Coronary artery (tissue), 2 donors: ENCODE data around the gene MAPKAP1.

Experiments used
- DNase-seq: peaks from one replicate; pipeline ENCODE4 v3.0.0-alpha.2; 2017; ENCODE audit warnings: low spot score
- H3K27ac ChIP-seq, 2 donors: fragments of 200-600 bp; sonication (generic); one replicate each; pipeline ENCODE4 v1.5.1; 2016 to 2019
- H3K4me3 ChIP-seq: fragments of 200-600 bp; sonication (generic); 2 replicates; pipeline ENCODE4 v1.5.1; 2016; ENCODE audit warnings: mild to moderate bottlenecking, moderate library complexity
- CTCF ChIP-seq: fragments of 200-600 bp; sonication (generic); IDR thresholded peaks from one replicate; pipeline ENCODE4 v1.5.1; 2019; ENCODE audit warnings: antibody characterized with exemption

Gene MAPKAP1

GRCh38 chr9:125549039-125549438 is 158.0 kb downstream of the MAPKAP1 start:
- Histone ChIP-seq H3K4me3 (peak overlapping the region; percentile 47), H3K27ac (peak overlapping the region; percentile 46 to 76)
- TF ChIP-seq CTCF, result no peak
- DNase-seq, result no peak

DNA sequence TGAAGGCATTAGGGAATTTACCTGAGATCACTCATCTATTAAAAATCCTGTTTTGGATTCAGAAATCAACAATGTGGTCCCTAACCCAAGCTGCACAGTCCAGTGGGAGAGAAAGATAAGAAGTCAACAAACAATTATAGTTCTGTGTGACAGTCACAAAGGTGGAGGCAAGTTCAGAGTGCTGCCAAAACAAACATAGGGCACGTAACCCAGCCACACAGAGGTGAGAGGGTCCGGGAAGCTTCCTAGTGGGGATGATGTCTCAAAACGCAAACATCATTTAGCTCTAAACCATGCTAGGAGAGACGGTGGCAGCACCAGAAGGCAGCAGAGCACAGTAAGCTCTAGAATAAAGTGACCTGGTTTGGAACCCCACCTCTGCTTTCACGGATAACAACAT is 158.9 kb downstream of the MAPKAP1 start:
- no peak for TF ChIP-seq CTCF
- DNase-seq, result no peak
- H3K27ac ChIP-seq, result peak overlapping the region in 1 of 2 donors; percentile 36

GRCh38 chr9:125547368-125547767 is 159.6 kb downstream of the MAPKAP1 start:
- Histone ChIP-seq H3K4me3 (no peak overlapping the region), H3K27ac (peak overlapping the region; percentile 0 to 12)
- TF ChIP-seq CTCF, result no peak
- no peak for DNase-seq

More for the DNA sequence above, 158.9 kb downstream of the MAPKAP1 start:
- H3K4me3 ChIP-seq, result no peak overlapping the region

DNA sequence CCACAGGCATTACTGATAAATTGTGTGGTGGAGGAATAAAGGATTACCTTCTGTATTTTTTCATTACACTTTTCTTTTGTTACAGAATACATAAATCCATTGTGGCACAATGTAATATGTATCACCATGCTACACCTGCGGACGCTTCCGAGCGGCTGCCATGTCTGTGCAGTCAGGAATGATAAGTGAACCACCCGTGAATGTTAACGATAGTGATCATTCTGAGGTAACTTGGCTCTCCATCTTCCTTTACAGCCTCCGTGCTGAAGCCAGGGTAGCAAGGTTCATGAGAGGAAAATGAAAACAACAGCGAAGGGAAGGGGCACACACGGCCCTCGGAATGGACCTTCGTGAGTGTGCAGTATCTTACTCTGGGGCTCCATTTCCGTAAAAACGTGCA is 161.2 kb downstream of the MAPKAP1 start:
- no peak for TF ChIP-seq CTCF
- Histone ChIP-seq H3K27ac (peak overlapping the region in 1 of 2 donors; percentile 44), H3K4me3 (no peak overlapping the region)
- no peak for DNase-seq

DNA sequence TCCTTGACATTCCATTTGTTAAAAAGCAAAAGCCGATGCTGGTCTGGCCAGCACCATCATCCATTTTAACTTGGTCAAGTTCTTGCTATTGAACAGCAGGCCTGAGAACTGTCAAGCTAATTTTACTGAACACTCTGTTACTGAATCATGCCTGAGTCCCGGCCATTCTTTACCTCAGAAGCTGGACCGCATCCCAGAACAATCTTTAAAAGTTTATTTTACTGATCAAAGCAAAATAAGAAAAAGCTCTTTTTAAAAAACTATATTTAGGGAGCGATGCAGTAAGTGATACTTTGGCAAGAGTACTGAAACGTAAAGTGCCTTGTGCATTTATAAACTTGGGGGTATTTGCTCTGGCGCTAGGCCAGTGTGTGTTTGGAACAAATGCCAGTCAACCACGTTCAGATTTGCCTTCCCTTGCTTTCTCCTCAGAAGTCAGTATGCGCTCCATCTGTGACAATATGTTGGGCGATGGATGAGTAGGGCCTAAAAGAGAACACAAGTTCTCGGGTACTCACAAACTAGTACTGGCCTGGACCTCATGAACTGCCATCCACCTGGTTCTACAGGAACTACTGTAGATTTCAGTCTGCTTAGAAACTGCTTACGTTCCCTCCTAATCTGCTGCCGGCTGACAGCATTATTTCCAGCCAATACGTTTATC is 161.9 kb downstream of the MAPKAP1 start:
- DNase-seq, result peak; percentile 79
- Histone ChIP-seq H3K27ac (peak overlapping the region; percentile 64 to 79), H3K4me3 (peak overlapping the region; percentile 23)
- TF ChIP-seq CTCF, result no peak

DNA sequence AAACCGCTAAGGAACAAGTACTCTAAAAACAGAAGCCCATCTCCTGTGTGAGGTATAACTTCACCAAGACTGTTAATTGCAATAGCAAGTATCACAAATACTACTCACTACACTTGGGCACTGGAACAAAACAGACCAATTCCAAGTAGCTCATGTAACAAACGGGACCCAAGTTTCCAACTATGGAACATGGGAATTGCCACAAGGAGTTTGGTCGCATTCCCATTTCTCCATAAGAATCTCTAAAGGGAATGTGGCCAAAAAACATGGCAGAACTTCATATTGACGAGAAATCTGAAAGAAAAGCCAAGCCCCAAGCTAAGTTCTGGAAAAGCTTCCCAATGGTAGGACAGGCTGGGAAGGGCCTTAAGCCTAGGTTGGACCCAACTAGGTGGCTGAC is 162.5 kb downstream of the MAPKAP1 start:
- TF ChIP-seq CTCF, result no peak
- H3K4me3 ChIP-seq, result no peak overlapping the region
- DNase-seq, result no peak
- H3K27ac ChIP-seq, result peak overlapping the region; percentile 64 to 79

DNA sequence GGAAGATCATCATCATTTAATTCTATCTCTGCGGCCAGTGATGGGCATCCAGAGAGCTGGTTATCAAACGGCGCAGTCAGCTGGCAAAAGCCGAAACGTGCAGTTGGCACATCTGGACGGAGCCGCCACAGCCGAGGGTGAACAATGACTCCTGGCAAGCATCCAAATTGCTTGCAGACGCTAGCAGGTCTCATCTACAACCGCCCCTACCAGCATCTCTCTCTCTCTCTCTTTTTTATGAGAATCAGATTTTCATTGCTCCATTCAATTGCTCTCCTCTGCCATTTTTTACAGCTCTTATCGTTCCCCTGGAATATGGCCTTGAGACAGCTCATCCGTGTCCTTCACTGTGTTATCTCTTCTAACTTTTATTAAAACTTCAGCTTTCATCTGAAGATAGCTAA is 165.2 kb downstream of the MAPKAP1 start:
- DNase-seq, result no peak
- TF ChIP-seq CTCF, result no peak
- no peak overlapping the region for H3K4me3 ChIP-seq
- no peak overlapping the region for H3K27ac ChIP-seq
